Heart right ventricle (tissue), 16 donors: ENCODE data around the gene FAM20A. TPM values are rescaled to one million over a fixed set of nuclear protein-coding genes. Genes with fewer than 3 reads are reported as not detected.

Experiments used
- ATAC-seq, 8 donors: fragments of 200-7000 bp; cut with Tn5 transposase; one replicate each; pipeline ENCODE4 v1.9.1; 2020; ENCODE audit warnings: mild to moderate bottlenecking in 8 of 8, moderate library complexity in 8 of 8, moderate number of reproducible peaks in 1 of 8
- DNase-seq, 2 donors: peaks; one replicate each; pipeline ENCODE4 v3.0.0-alpha.2; 2020
- H3K27ac ChIP-seq, 10 donors: fragments of 200-600 bp; sonication (generic) in 2 of 10; one replicate each; pipeline versions ENCODE4 v1.5.0 to v1.8.0; 2020 to 2022; ENCODE audit warnings: mild to moderate bottlenecking in 3 of 10
- H3K27me3 ChIP-seq, 7 donors: fragments of 200-600 bp; one replicate each; pipeline ENCODE4 v1.8.0; 2021 to 2022; ENCODE audit warnings: mild to moderate bottlenecking in 2 of 7
- H3K36me3 ChIP-seq, 9 donors: fragments of 200-600 bp; sonication (generic) in 1 of 9; one replicate each; pipeline versions ENCODE4 v1.5.0 to v1.8.0; 2020 to 2022; ENCODE audit warnings: mild to moderate bottlenecking in 2 of 9
- H3K4me1 ChIP-seq, 9 donors: fragments of 200-600 bp; sonication (generic) in 1 of 9; one replicate each; pipeline versions ENCODE4 v1.5.0 to v1.8.0; 2020 to 2022; ENCODE audit warnings: mild to moderate bottlenecking in 4 of 9
- H3K4me3 ChIP-seq, 10 donors: fragments of 200-600 bp; sonication (generic) in 2 of 10; one replicate each; pipeline versions ENCODE4 v1.5.0 to v1.8.0; 2020 to 2022; ENCODE audit warnings: mild to moderate bottlenecking in 7 of 10, moderate library complexity in 2 of 10
- H3K9me3 ChIP-seq, 11 donors: fragments of 200-600 bp in 10 of 11; sonication (generic) in 2 of 11; one replicate each; pipeline versions ENCODE4 v1.5.0 to v1.8.0; 2013 to 2022; ENCODE audit warnings: mild to moderate bottlenecking in 2 of 11, control low read depth in 1 of 11, moderate library complexity in 1 of 11
- CTCF ChIP-seq, 9 donors: fragments of 200-600 bp; sonication (generic) in 2 of 9; IDR thresholded peaks; one replicate each; pipeline versions ENCODE4 v1.5.0 to v1.8.0; 2021 to 2022; ENCODE audit warnings: antibody characterized with exemption in 9 of 9, mild to moderate bottlenecking in 5 of 9, moderate library complexity in 1 of 9
- WGBS, 2 donors: extraction: QIAGEN DNeasy Blood & Tissue Kit; methylation state at CpG; one replicate each; pipeline ENCODE4 v1.1.7; 2013; ENCODE audit warnings: inconsistent platforms in 1 of 2; 5-methylcytosine and 5-hydroxymethylcytosine counted together
- intact Hi-C, 10 donors: fragments of 100-400 bp; cut with DNase I; formaldehyde crosslinking; loops; one replicate each; pipeline versions ENCODE4 v1.11.1 to v1.14.2; 2022
- polyA plus RNA-seq, 2 donors: library from polyadenylated mRNA; stranded (reverse); fragments of 200-250 nt; gene quantifications; one replicate each; pipeline ENCODE4 v1.2.3, GENCODE V29; 2013
- total RNA-seq, 10 donors: library from RNA; stranded (reverse); fragmentation: NEBNext Ultra II Directional in 3 of 10; extraction: Animal tissue kit (Norgen Biotek cat#: 25700) in 3 of 10; gene quantifications; one replicate each; pipeline versions ENCODE4 v1.2.1 to v1.2.4, GENCODE V29; 2021 to 2023
- donor health status: Arrhythmogenic right ventricular cardiomyopathy.
- donor health status: ischemic (EF 13 %, LVEDD 7.1; RV severe dilation, severe dysfunction).
- donor health status: healthy with polysubstance abuse.
- donor health status: DM: no; HTN: yes; CAD: no.
- donor health status: DM: no; HTN: no; CAD: no.
- donor health status: ischemic (EF 25% LVEDD 6.9; RV normal size, moderate dysfunction).
- donor health status: ischemic (EF 25% LVEDD 5.7; RV mildly dilated, moderate dysfunction).
- donor health status: healthy.
- donor health status: DM: yes; HTN: yes; CAD: no.
- donor health status: Ischemic cardiomyopathy.
- donor health status: ischemic (EF 35%, LVEDD 5.7; RV mildly dilated, moderate dysfunction).
- donor health status: nonischemic (EF 11% LVEDD 7.7; RV severe dilation, severe dysfunction).
- donor health status: DM: yes; HTN: yes; CAD: no.
- donor health status: PGD.
- donor health status: ischemic (EF 29% LVEDD 5.4; RV normal size, mild dysfunction).
- donor health status: nonischemic (EF 23%, LVEDD 6.1; RV moderate dilation, normal function).

Gene FAM20A
- total and polyA plus RNA-seq, 12 donors: 3.1 to 18.1 (median 7.7) TPM

DNA sequence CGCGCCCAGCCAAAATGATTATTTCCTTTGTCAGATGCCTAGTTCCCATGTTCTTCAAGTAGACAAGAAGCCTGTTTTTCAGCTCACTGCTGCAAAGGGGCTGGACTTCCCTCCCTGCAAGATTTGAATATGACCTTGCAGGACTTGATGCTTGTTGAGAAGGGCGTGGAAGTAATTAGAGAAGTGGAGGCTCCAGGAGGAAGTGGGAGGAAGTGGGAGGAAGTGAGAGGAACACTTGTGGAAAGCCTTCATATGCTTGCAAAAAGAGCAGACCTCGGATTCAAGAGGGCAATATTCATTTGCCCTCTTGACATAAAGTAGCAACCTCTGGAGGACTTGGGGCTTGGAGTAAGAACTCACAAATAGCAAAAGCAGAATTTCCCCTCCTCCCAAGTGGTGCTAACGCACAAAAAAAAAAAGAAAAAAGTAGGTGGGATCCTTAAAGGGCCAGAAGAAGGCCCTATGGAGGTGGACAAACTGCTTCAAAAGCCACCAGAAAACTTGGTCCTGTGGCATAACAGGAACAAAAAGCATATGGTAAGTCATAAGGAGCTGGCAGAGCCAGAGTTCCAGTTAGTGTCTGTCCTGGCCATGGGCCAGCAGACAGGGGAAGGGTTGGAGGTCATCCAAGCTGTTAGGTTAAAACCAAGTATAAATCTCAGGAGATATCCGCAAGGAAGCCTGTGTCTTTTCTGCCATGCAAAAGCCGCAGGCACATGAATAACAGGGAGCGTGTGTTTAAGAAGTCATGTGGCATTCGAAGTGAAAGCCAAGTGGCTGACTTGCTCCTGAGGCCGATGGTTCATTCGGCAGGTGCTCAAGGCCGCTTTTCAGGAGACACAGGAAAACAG, 109.6 kb downstream of the FAM20A start:
- WGBS, 2 donors: 33 to 37% methylated on average over 12 of the region's 12 CpGs

GRCh38 chr17:68489919-68490318, 111.2 kb downstream of the FAM20A start:
- WGBS, 2 donors: 71 to 73% methylated on average over 4 of the region's 4 CpGs
- Histone ChIP-seq H3K27me3 (no peaks in the 10 kb centered on the region), H3K9me3 (no peaks in the 10 kb centered on the region), H3K27ac (no peak overlapping the region), H3K4me3 (no peak overlapping the region), H3K36me3 (no peaks in the 10 kb centered on the region), H3K4me1 (peaks cover 19 to 71% (median 34%) of the 10 kb centered on the region in 9 donors)
- DNase-seq (no peak), ATAC-seq (peak in 1 of 8 donors; percentile 33)
- no peak for TF ChIP-seq CTCF (IDR thresholded peaks at IDR 0.05)
- intact Hi-C loops: no loop called here

More for the DNA sequence above, 109.6 kb downstream of the FAM20A start:
- DNase-seq (peak; percentile 40 to 53), ATAC-seq (peak; percentile 53 to 84 (median 71))
- peak overlapping the region in 1 of 10 donors; percentile 10 for H3K4me3 ChIP-seq
- H3K27me3 ChIP-seq: no peaks in the 10 kb centered on the region
- peaks cover 19 to 58% (median 28%) of the 10 kb centered on the region in 9 donors for H3K4me1 ChIP-seq
- no peak for TF ChIP-seq CTCF (IDR thresholded peaks at IDR 0.05)
- H3K27ac ChIP-seq: peak overlapping the region; percentile 2 to 75 (median 58)
- intact Hi-C loops: no loop called here
- H3K9me3 ChIP-seq: no peaks in the 10 kb centered on the region
- no peaks in the 10 kb centered on the region for H3K36me3 ChIP-seq

Other genes with a start within 250 kb of the FAM20A start
- gene WIPI1, start 143.9 kb downstream of the FAM20A start, total RNA-seq: 100 to 1,000 TPM in 7 of 10 donors, 10 to 100 TPM in 3; 58.6 to 201 (median 122) TPM
- gene WIPI1, start 143.9 kb downstream of the FAM20A start, polyA plus RNA-seq: 10 to 100 TPM; 46.6 to 90.4 TPM
- 1,000 to 10,000 TPM in 5 of 10 donors, 100 to 1,000 TPM in 5; 609 to 1,378 (median 974) TPM for gene PRKAR1A, start 88.9 kb downstream of the FAM20A start, total RNA-seq
- 100 to 1,000 TPM; 170 to 489 TPM for gene PRKAR1A, start 88.9 kb downstream of the FAM20A start, polyA plus RNA-seq